GM23248 (cell line): ENCODE results near the gene ZNF441.

Experiments used
- EZH2 ChIP-seq: fragments of 200-600 bp; sonication (generic); IDR thresholded peaks from 2 replicates; pipeline ENCODE4 v1.6.1; 2018; ENCODE audit warnings: antibody characterized with exemption, mild to moderate bottlenecking; ENCODE audit not compliant: insufficient read depth, poor library complexity, severe bottlenecking
- EZH2phosphoT487 ChIP-seq: fragments of 200-600 bp; sonication (generic); IDR thresholded peaks from 2 replicates; pipeline ENCODE4 v1.6.1; 2018; ENCODE audit warnings: antibody characterized with exemption, moderate library complexity, mild to moderate bottlenecking, low read depth; ENCODE audit not compliant: insufficient read depth

GRCh38 chr19:11738746-11739620, 27.8 kb upstream of the ZNF441 start, which contains the start of gene ZNF823:
- TF ChIP-seq EZH2 (no peak), EZH2phosphoT487 (no peak)
